Measurements from ENCODE around the gene SDF2. TPM values are rescaled to one million over a fixed set of nuclear protein-coding genes. Genes with fewer than 3 reads are reported as not detected.
"Not testable (repeated sequence)": the region's sequence is repeated elsewhere in the genome, so short reads cannot be mapped to it uniquely, and the experiment has no call there.

SDF2 gene
- total RNA-seq, 1 donor from 2014 or later: 49.2 TPM

- H3K4me3 Mint-ChIP-seq (ENCODE audit: low read depth): no peak overlapping the region
- H3K27ac Mint-ChIP-seq: no peak overlapping the region
- no peaks in the 10 kb centered on the region for H3K27me3 Mint-ChIP-seq (ENCODE audit: low read depth)
- intact Hi-C loops (cut with micrococcal nuclease): no loop called here
- no peaks in the 10 kb centered on the region for H3K9me3 Mint-ChIP-seq
- no peak for DNase-seq (ENCODE audit: low spot score)
- peaks cover 63% of the 10 kb centered on the region for H3K36me3 Mint-ChIP-seq (ENCODE audit: low read depth)
- H3K4me1 Mint-ChIP-seq (ENCODE audit: low read depth): peaks cover 24% of the 10 kb centered on the region
Observed at GRCh38 chr17:28667870-28668269, 6.2 kb upstream of the SDF2 start.

- no peak overlapping the region for H3K4me3 Mint-ChIP-seq (ENCODE audit: low read depth)
- H3K27ac Mint-ChIP-seq: no peak overlapping the region
Observed at GRCh38 chr17:28665994-28666393, 4.3 kb upstream of the SDF2 start.

GRCh38 chr17:28663723-28664122 is 2.0 kb upstream of the SDF2 start:
- peak overlapping the region; percentile 99 for H3K4me3 Mint-ChIP-seq (ENCODE audit: low read depth)
- no peak for DNase-seq (ENCODE audit: low spot score)
- no peaks in the 10 kb centered on the region for H3K9me3 Mint-ChIP-seq
- peak overlapping the region; percentile 99 for H3K27ac Mint-ChIP-seq
- peaks cover 36% of the 10 kb centered on the region for H3K4me1 Mint-ChIP-seq (ENCODE audit: low read depth)
- intact Hi-C loops (cut with micrococcal nuclease): loop anchor here (5.0 kb wide), 1 partner anchor 49 kb away; the partner anchor contains the start of gene PROCA1
- H3K27me3 Mint-ChIP-seq (ENCODE audit: low read depth): no peaks in the 10 kb centered on the region
- H3K36me3 Mint-ChIP-seq (ENCODE audit: low read depth): peaks cover 67% of the 10 kb centered on the region

More at GRCh38 chr17:28665994-28666393, 4.3 kb upstream of the SDF2 start:
- Mint-ChIP-seq H3K36me3 (ENCODE audit: low read depth) (peaks cover 58% of the 10 kb centered on the region), H3K27me3 (ENCODE audit: low read depth) (no peaks in the 10 kb centered on the region), H3K4me1 (ENCODE audit: low read depth) (peaks cover 28% of the 10 kb centered on the region), H3K9me3 (no peaks in the 10 kb centered on the region)
- intact Hi-C loops (cut with micrococcal nuclease): no loop called here
- no peak for DNase-seq (ENCODE audit: low spot score)

- H3K27me3 Mint-ChIP-seq (ENCODE audit: low read depth): no peaks in the 10 kb centered on the region
- H3K9me3 Mint-ChIP-seq: no peaks in the 10 kb centered on the region
- intact Hi-C loops (cut with micrococcal nuclease): loop anchor here (1.0 to 5.0 kb wide), 2 partner anchors 16 to 50 kb away; partner anchors contain the start of gene PROCA1
- H3K4me3 Mint-ChIP-seq (ENCODE audit: low read depth): peak overlapping the region; percentile 99
- H3K4me1 Mint-ChIP-seq (ENCODE audit: low read depth): peaks cover 34% of the 10 kb centered on the region
- H3K27ac Mint-ChIP-seq: peak overlapping the region; percentile 99
- no peak for DNase-seq (ENCODE audit: low spot score)
- H3K36me3 Mint-ChIP-seq (ENCODE audit: low read depth): peaks cover 65% of the 10 kb centered on the region
Observed at GRCh38 chr17:28662527-28662829, 772 bp upstream of the SDF2 start.

GRCh38 chr17:28659497-28659881 is 2.2 kb downstream of the SDF2 start:
- H3K9me3 Mint-ChIP-seq; H3K4me3 Mint-ChIP-seq (ENCODE audit: low read depth); intact Hi-C loops (cut with micrococcal nuclease); H3K27me3 Mint-ChIP-seq (ENCODE audit: low read depth); DNase-seq (ENCODE audit: low spot score); H3K27ac Mint-ChIP-seq: not testable (repeated sequence)
- Mint-ChIP-seq H3K4me1 (ENCODE audit: low read depth) (peaks cover 24% of the 10 kb centered on the region), H3K36me3 (ENCODE audit: low read depth) (peaks cover 55% of the 10 kb centered on the region)

GRCh38 chr17:28658766-28659496 is 2.8 kb downstream of the SDF2 start:
- not testable (repeated sequence) for H3K4me3 Mint-ChIP-seq (ENCODE audit: low read depth)
- peaks cover 20% of the 10 kb centered on the region for H3K4me1 Mint-ChIP-seq (ENCODE audit: low read depth)

GRCh38 chr17:28658342-28658741 is 3.4 kb downstream of the SDF2 start:
- Mint-ChIP-seq H3K36me3 (ENCODE audit: low read depth) (peaks cover 48% of the 10 kb centered on the region), H3K4me1 (ENCODE audit: low read depth) (peaks cover 17% of the 10 kb centered on the region)
- DNase-seq (ENCODE audit: low spot score); H3K27me3 Mint-ChIP-seq (ENCODE audit: low read depth); intact Hi-C loops (cut with micrococcal nuclease); H3K27ac Mint-ChIP-seq; H3K4me3 Mint-ChIP-seq (ENCODE audit: low read depth); H3K9me3 Mint-ChIP-seq: not testable (repeated sequence)

More at GRCh38 chr17:28658766-28659496, 2.8 kb downstream of the SDF2 start:
- H3K9me3 Mint-ChIP-seq; intact Hi-C loops (cut with micrococcal nuclease); DNase-seq (ENCODE audit: low spot score); H3K27ac Mint-ChIP-seq; H3K27me3 Mint-ChIP-seq (ENCODE audit: low read depth): not testable (repeated sequence)
- H3K36me3 Mint-ChIP-seq (ENCODE audit: low read depth): peaks cover 52% of the 10 kb centered on the region

- Mint-ChIP-seq H3K36me3 (ENCODE audit: low read depth) (peaks cover 46% of the 10 kb centered on the region), H3K4me3 (ENCODE audit: low read depth) (no peak overlapping the region), H3K27ac (no peak overlapping the region), H3K27me3 (ENCODE audit: low read depth) (no peaks in the 10 kb centered on the region), H3K9me3 (no peaks in the 10 kb centered on the region), H3K4me1 (ENCODE audit: low read depth) (peaks cover 11% of the 10 kb centered on the region)
- no peak for DNase-seq (ENCODE audit: low spot score)
- intact Hi-C loops (cut with micrococcal nuclease): no loop called here
Observed at GRCh38 chr17:28657756-28658155, 4.0 kb downstream of the SDF2 start.

- Mint-ChIP-seq H3K9me3 (no peaks in the 10 kb centered on the region), H3K27ac (no peak overlapping the region), H3K4me1 (ENCODE audit: low read depth) (peaks cover under 1% of the 10 kb centered on the region), H3K4me3 (ENCODE audit: low read depth) (no peak overlapping the region), H3K36me3 (ENCODE audit: low read depth) (peaks cover 39% of the 10 kb centered on the region), H3K27me3 (ENCODE audit: low read depth) (no peaks in the 10 kb centered on the region)
- intact Hi-C loops (cut with micrococcal nuclease): no loop called here
- DNase-seq (ENCODE audit: low spot score): no peak
Observed at GRCh38 chr17:28655160-28655559, 6.5 kb downstream of the SDF2 start.

- Mint-ChIP-seq H3K4me1 (ENCODE audit: low read depth) (peaks cover 21% of the 10 kb centered on the region), H3K36me3 (ENCODE audit: low read depth) (peaks cover 46% of the 10 kb centered on the region), H3K27me3 (ENCODE audit: low read depth) (no peaks in the 10 kb centered on the region), H3K27ac (no peak overlapping the region), H3K4me3 (ENCODE audit: low read depth) (no peak overlapping the region), H3K9me3 (no peaks in the 10 kb centered on the region)
- intact Hi-C loops (cut with micrococcal nuclease): no loop called here
- no peak for DNase-seq (ENCODE audit: low spot score)
Observed at GRCh38 chr17:28648698-28649097, 13.0 kb downstream of the SDF2 start.

- H3K9me3 Mint-ChIP-seq: no peaks in the 10 kb centered on the region
- H3K4me1 Mint-ChIP-seq (ENCODE audit: low read depth): peaks cover 31% of the 10 kb centered on the region
- intact Hi-C loops (cut with micrococcal nuclease): loop anchor here (1.0 kb wide), 1 partner anchor 16 kb away; the partner anchor contains the start of gene SUPT6H
- no peaks in the 10 kb centered on the region for H3K27me3 Mint-ChIP-seq (ENCODE audit: low read depth)
- peak overlapping the region; percentile 81 for H3K27ac Mint-ChIP-seq
- H3K4me3 Mint-ChIP-seq (ENCODE audit: low read depth): peak overlapping the region; percentile 94
- peaks cover 57% of the 10 kb centered on the region for H3K36me3 Mint-ChIP-seq (ENCODE audit: low read depth)
- no peak for DNase-seq (ENCODE audit: low spot score)
Observed at GRCh38 chr17:28646039-28646754, 15.5 kb downstream of the SDF2 start.

- Mint-ChIP-seq H3K36me3 (ENCODE audit: low read depth) (peaks cover 63% of the 10 kb centered on the region), H3K27ac (peak overlapping the region; percentile 81), H3K9me3 (no peaks in the 10 kb centered on the region), H3K27me3 (ENCODE audit: low read depth) (no peaks in the 10 kb centered on the region), H3K4me3 (ENCODE audit: low read depth) (peak overlapping the region; percentile 94), H3K4me1 (ENCODE audit: low read depth) (peaks cover 32% of the 10 kb centered on the region)
- intact Hi-C loops (cut with micrococcal nuclease): loop anchor here (2.0 kb wide), 2 partner anchors 47 to 73 kb away; partner anchors contain the start of genes RPL23A and SPAG5
- no peak for DNase-seq (ENCODE audit: low spot score)
Observed at GRCh38 chr17:28645576-28645939, 16.1 kb downstream of the SDF2 start.

Measured in activated T-helper 2 cell treated with anti-CD3 and anti-CD28 coated beads, Interferon-gamma antibody, Interleukin-2, Interleukin-4, amounts not matched to agents 10 μg/mL and 5 μg/mL and 100 μg/mL, durations not matched to agents 14 hours and 24 hours and 36 hours (primary cell).